ENCODE results near the gene SLC49A3.

DNA sequence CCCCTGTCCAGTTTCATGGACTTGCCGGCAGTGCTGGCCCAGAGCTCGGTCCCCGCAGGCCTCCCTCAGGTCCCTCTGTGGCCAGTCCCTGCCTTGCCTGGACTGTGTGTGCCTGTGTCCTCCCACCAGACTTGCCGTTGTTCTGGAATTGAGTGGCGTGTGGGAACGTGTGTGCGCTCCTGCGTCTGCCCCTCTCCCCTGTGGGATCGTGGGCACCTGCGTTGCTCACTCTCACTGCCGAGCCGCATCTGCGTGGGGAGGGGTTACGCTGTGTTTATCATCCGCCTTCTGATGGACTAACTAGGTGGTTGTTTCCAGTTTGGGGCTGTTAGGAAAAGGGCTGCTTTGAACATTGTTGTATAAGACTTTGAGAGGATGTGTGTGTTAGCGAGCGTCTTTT lies 37.9 kb upstream of the SLC49A3 start:
- TF ChIP-seq, protein P1, sequence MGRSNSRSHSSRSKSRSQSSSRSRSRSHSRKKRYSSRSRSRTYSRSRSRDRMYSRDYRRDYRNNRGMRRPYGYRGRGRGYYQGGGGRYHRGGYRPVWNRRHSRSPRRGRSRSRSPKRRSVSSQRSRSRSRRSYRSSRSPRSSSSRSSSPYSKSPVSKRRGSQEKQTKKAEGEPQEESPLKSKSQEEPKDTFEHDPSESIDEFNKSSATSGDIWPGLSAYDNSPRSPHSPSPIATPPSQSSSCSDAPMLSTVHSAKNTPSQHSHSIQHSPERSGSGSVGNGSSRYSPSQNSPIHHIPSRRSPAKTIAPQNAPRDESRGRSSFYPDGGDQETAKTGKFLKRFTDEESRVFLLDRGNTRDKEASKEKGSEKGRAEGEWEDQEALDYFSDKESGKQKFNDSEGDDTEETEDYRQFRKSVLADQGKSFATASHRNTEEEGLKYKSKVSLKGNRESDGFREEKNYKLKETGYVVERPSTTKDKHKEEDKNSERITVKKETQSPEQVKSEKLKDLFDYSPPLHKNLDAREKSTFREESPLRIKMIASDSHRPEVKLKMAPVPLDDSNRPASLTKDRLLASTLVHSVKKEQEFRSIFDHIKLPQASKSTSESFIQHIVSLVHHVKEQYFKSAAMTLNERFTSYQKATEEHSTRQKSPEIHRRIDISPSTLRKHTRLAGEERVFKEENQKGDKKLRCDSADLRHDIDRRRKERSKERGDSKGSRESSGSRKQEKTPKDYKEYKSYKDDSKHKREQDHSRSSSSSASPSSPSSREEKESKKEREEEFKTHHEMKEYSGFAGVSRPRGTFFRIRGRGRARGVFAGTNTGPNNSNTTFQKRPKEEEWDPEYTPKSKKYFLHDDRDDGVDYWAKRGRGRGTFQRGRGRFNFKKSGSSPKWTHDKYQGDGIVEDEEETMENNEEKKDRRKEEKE (IDR thresholded peaks at IDR 0.05): no peak
- no peak for TF ChIP-seq SRF (IDR thresholded peaks at IDR 0.05; ENCODE audit: low read depth in 2 of 2, low read length in 2 of 2)

Data from GM12878 (cell line).